H1 (cell line): ENCODE data around the gene HADHB.

ENCODE experiments used
- JUND ChIP-seq: IDR thresholded peaks from 2 replicates; pipeline ENCODE4 v1.6.1; 2011; ENCODE audit warnings: mild to moderate bottlenecking, improper control_type of control experiment, low read length
- POLR2AphosphoS5 ChIP-seq: IDR thresholded peaks from 2 replicates; pipeline ENCODE4 v1.6.1; 2011; ENCODE audit warnings: low read depth, low read length
- RFX5 ChIP-seq: IDR thresholded peaks from 2 replicates; pipeline ENCODE4 v1.6.1; 2011; ENCODE audit warnings: low read depth, low read length, improper control_type of control experiment, borderline replicate concordance
- TAF1 ChIP-seq: IDR thresholded peaks from 2 replicates; pipeline ENCODE4 v1.6.1; 2011; ENCODE audit warnings: mild to moderate bottlenecking, low read depth, low read length
- TCF12 ChIP-seq: IDR thresholded peaks from 2 replicates; pipeline ENCODE4 v1.6.1; 2011; ENCODE audit warnings: low read depth, mild to moderate bottlenecking, low read length
- TF ChIP-seq, protein P1 (sequence below), 3 experiments: IDR thresholded peaks; 1 replicate in 2 of 3; 2 replicates in 1 of 3; pipeline versions ENCODE4 v1.5.1 to v1.6.1; 2011; ENCODE audit warnings: low read length in 3 of 3, mild to moderate bottlenecking in 3 of 3, inconsistent platforms in 2 of 3, low read depth in 1 of 3, moderate library complexity in 1 of 3; ENCODE audit not compliant: insufficient read depth in 1 of 3; ENCODE audit errors: control extremely low read depth in 1 of 3

DNA sequence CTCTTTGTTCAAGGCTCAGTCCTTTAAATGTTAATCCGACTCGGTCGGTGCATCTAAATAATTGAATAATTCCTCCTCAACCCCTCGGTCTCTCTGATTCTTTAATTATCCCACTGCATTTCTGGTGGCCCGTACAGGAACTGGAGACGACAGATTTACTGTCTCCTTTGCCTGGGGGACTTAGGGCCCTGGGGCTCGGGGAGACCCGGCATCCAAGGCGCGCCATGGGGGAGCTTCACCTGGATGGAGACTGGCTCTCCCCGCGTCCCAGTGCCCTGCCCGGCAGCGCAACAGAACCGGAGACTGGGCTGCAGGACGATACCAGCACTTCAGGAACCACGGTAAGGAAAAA lies 53.5 kb downstream of the HADHB start:
- TF ChIP-seq, protein P1, sequence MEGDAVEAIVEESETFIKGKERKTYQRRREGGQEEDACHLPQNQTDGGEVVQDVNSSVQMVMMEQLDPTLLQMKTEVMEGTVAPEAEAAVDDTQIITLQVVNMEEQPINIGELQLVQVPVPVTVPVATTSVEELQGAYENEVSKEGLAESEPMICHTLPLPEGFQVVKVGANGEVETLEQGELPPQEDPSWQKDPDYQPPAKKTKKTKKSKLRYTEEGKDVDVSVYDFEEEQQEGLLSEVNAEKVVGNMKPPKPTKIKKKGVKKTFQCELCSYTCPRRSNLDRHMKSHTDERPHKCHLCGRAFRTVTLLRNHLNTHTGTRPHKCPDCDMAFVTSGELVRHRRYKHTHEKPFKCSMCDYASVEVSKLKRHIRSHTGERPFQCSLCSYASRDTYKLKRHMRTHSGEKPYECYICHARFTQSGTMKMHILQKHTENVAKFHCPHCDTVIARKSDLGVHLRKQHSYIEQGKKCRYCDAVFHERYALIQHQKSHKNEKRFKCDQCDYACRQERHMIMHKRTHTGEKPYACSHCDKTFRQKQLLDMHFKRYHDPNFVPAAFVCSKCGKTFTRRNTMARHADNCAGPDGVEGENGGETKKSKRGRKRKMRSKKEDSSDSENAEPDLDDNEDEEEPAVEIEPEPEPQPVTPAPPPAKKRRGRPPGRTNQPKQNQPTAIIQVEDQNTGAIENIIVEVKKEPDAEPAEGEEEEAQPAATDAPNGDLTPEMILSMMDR (IDR thresholded peaks at IDR 0.05; ENCODE audit: control extremely low read depth in 1 of 3, insufficient read depth in 1 of 3, low read depth in 1 of 3, low read length in 3 of 3), result no peak
- no peak for TF ChIP-seq RFX5
- TF ChIP-seq TCF12, result no peak
- TF ChIP-seq POLR2AphosphoS5, result no peak
- no peak for TF ChIP-seq TAF1
- no peak for TF ChIP-seq JUND
